ENCODE measurements around the gene XPA. TPM values are rescaled to one million over a fixed set of nuclear protein-coding genes. Genes with fewer than 3 reads are reported as not detected.

XPA gene
- total and polyA plus RNA-seq, 2 of the 8 experiments (the other 6 are each of a cell fraction or from before 2014, with no cell fraction given) = 0.24 to 2.6 TPM

DNA sequence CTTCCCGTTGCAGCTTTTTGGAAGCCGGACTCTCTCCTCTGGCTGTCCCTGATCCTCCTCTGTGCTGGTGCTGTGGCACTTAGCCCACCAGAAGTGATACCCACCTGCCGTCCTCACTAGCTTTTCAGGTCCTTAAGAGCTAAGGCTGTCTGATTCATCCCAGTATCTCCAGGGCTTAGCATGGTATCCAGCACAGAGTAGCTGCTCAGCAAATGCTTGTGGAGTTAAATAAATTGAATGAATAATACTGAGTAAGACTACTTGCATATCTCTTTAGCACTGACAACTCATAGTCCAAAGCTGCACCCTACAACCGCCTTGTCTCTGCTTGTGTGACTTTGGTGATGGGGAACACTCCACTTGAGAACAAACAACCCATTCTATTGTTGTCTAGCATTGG is 7.7 kb upstream of the XPA start:
- Histone ChIP-seq H3K18ac (ENCODE audit: extremely low read depth, low read length) (no peak overlapping the region), H2AK5ac (ENCODE audit: low read depth, low read length) (no peak overlapping the region), H3K9me3 (ENCODE audit: insufficient read depth in 2 of 2, low read depth in 1 of 2, low read length in 1 of 2) (no peaks in the 10 kb centered on the region), H2BK15ac (ENCODE audit: low read length) (no peak overlapping the region), H3K9ac (replicated peaks in 1 of 4; ENCODE audit: extremely low read depth in 1 of 4, low read depth in 3 of 4, low read length in 3 of 4) (no peak overlapping the region), H3K4me1 (replicated peaks in 1 of 4; ENCODE audit: control insufficient read depth in 3 of 4, insufficient read depth in 4 of 4, low read length in 3 of 4) (no peaks in the 10 kb centered on the region), H2AFZ (ENCODE audit: low read length) (no peak overlapping the region), H2BK120ac (replicated peaks; ENCODE audit: low read depth, low read length) (no peak overlapping the region), H2BK20ac (ENCODE audit: low read length) (no peak overlapping the region), H3K36me3 (ENCODE audit: control insufficient read depth in 2 of 4, insufficient read depth in 4 of 4, low read length in 3 of 4) (no peaks in the 10 kb centered on the region), H4K5ac (ENCODE audit: insufficient read length, low read depth, low read length) (no peak overlapping the region), H3K23me2 (ENCODE audit: low read depth, low read length) (no peaks in the 10 kb centered on the region), H3K79me1 (ENCODE audit: low read depth, low read length) (no peaks in the 10 kb centered on the region), H4K8ac (ENCODE audit: extremely low read depth, insufficient read depth, low read length) (no peak overlapping the region), H3K23ac (ENCODE audit: insufficient read length) (no peak overlapping the region), H3K14ac (ENCODE audit: insufficient read length) (no peak overlapping the region), H3K27me3 (replicated peaks in 1 of 4; ENCODE audit: control insufficient read depth in 3 of 4, extremely low read depth in 1 of 4, insufficient read depth in 3 of 4, low read length in 3 of 4) (no peaks in the 10 kb centered on the region; a peak in 1 of 7 replicates), H3K79me2 (ENCODE audit: control insufficient read depth in 1 of 2, insufficient read depth in 2 of 2, low read length in 2 of 2) (no peaks in the 10 kb centered on the region), H2BK12ac (ENCODE audit: low read depth, low read length) (no peak overlapping the region), H4K91ac (replicated peaks; ENCODE audit: insufficient read length, low read length) (no peak overlapping the region), H4K20me1 (replicated peaks in 1 of 2; ENCODE audit: control insufficient read depth in 1 of 2, insufficient read depth in 2 of 2, low read length in 2 of 2) (no peaks in the 10 kb centered on the region), H3K4ac (replicated peaks; ENCODE audit: insufficient read length, low read depth, low read length) (no peak overlapping the region), H3K4me3 (ENCODE audit: extremely low read depth in 1 of 4, insufficient read depth in 2 of 4, low read depth in 3 of 4, low read length in 4 of 4) (no peak overlapping the region), H3K27ac (ENCODE audit: low read depth, low read length) (no peak overlapping the region), H3K56ac (replicated peaks; ENCODE audit: insufficient read length, low read depth, low read length) (no peak overlapping the region), H3K4me2 (ENCODE audit: insufficient read depth in 1 of 2, low read depth in 2 of 2, low read length in 2 of 2) (no peak overlapping the region), H2BK5ac (ENCODE audit: low read depth, low read length) (no peak overlapping the region)
- TF ChIP-seq RFX5 (IDR thresholded peaks at IDR 0.05; ENCODE audit: borderline replicate concordance, low read depth, low read length) = no peak
- no peak for TF ChIP-seq POLR2A (IDR thresholded peaks at IDR 0.05; ENCODE audit: control extremely low read depth in 1 of 2, low read depth in 2 of 2, low read length in 2 of 2)
- TF ChIP-seq CBX5 (IDR thresholded peaks at IDR 0.05; ENCODE audit: low read depth, low read length) = no peak
- TF ChIP-seq CHD1 (IDR thresholded peaks at IDR 0.05; ENCODE audit: low read depth, low read length) = no peak
- no peak for TF ChIP-seq EZH2 (IDR thresholded peaks at IDR 0.05; ENCODE audit: low read depth, low read length, severe bottlenecking)
- no peak for TF ChIP-seq YY1 (IDR thresholded peaks at IDR 0.05; ENCODE audit: low read depth, low read length)
- no peak for TF ChIP-seq SIRT6 (IDR thresholded peaks at IDR 0.05; ENCODE audit: low read length)
- no peak for TF ChIP-seq BRCA1 (IDR thresholded peaks at IDR 0.05; ENCODE audit: low read depth, low read length)
- TF ChIP-seq CHD2 (IDR thresholded peaks at IDR 0.05; ENCODE audit: low read length) = no peak
- no peak for TF ChIP-seq ZNF274 (IDR thresholded peaks at IDR 0.05; ENCODE audit: borderline replicate concordance, extremely low read depth, low read length)
- no peak for TF ChIP-seq MAX (IDR thresholded peaks at IDR 0.05)
- TF ChIP-seq TEAD4 (IDR thresholded peaks at IDR 0.05; ENCODE audit: low read depth, low read length) = no peak
- TF ChIP-seq HDAC6 (IDR thresholded peaks at IDR 0.05; ENCODE audit: low read depth, low read length) = no peak
- no peak for TF ChIP-seq BCL11A (IDR thresholded peaks at IDR 0.05; ENCODE audit: low read depth in 2 of 2, low read length in 2 of 2)
- TF ChIP-seq BACH1 (IDR thresholded peaks at IDR 0.05; ENCODE audit: low read length) = no peak
- TF ChIP-seq CBX8 (IDR thresholded peaks at IDR 0.05; ENCODE audit: borderline replicate concordance, low read depth, low read length) = no peak
- no peak for DNase-seq (ENCODE audit: low read depth in 1 of 2, low spot score in 2 of 2)
- 78% methylated on average over 4 of the region's 4 CpGs; no CpG with 5 or more reads in 1 of the 2 experiments for WGBS, 2 experiments (ENCODE audit: extremely low coverage in 1 of 2, insufficient coverage in 1 of 2, insufficient read length in 1 of 2, insufficient replicate concordance in 2 of 2, low coverage in 1 of 2, low lambda C conversion rate in 2 of 2, missing lambda C conversion rate in 1 of 2)
- CTCF ChIA-PET (ENCODE audit: partially characterized antibody) = interaction anchor here (0.7 to 2.1 kb wide), 5 partner anchors 105 to 196 kb away, joined by 3 to 10 read pairs (median 4); no protein-coding TSS in a partner anchor
- POLR2A ChIA-PET (ENCODE audit: partially characterized antibody) = interaction anchor here (1.0 kb wide), 1 partner anchor 8 kb away, joined by 4 read pairs; the partner anchor contains the start of gene XPA
- no peak for FAIRE-seq
